Stimulated activated naive CD8-positive, alpha-beta T cell treated with anti-CD3 and anti-CD28 coated beads, Interleukin-15, amount 100 ng/mL, for 72 hours (primary cell): Measurements from ENCODE around the gene COL6A5.
"Not testable (repeated sequence)": the region's sequence is repeated elsewhere in the genome, so short reads cannot be mapped to it uniquely, and the experiment has no call there.

Source experiments
- ATAC-seq: fragments of 150-1000 bp; cut with Tn5 transposase; 2 replicates; pipeline ENCODE4 v1.10.0; 2021; ENCODE audit warnings: mild to moderate bottlenecking, moderate library complexity
- DNase-seq, 2 donors: peaks; one replicate each; pipeline ENCODE4 v3.0.0; 2021 to 2022
- H3K27ac Mint-ChIP-seq, 2 donors: one replicate each; pipeline ENCODE4 v1.8.0; 2022; ENCODE audit warnings: mild to moderate bottlenecking in 2 of 2, mixed read lengths in 2 of 2, moderate library complexity in 2 of 2
- H3K27me3 Mint-ChIP-seq: one replicate; pipeline ENCODE4 v1.8.0; 2022; ENCODE audit warnings: mixed read lengths
- H3K4me1 Mint-ChIP-seq: one replicate; pipeline ENCODE4 v1.8.0; 2022; ENCODE audit warnings: mild to moderate bottlenecking, mixed read lengths
- H3K4me3 Mint-ChIP-seq, 2 donors: one replicate each; pipeline ENCODE4 v1.8.0; 2022; ENCODE audit warnings: mild to moderate bottlenecking in 2 of 2, mixed read lengths in 2 of 2, moderate library complexity in 1 of 2
- H3K9me3 Mint-ChIP-seq, 2 donors: one replicate each; pipeline ENCODE4 v1.8.0; 2022; ENCODE audit warnings: mixed read lengths in 2 of 2

The COL6A5 gene, protein sequence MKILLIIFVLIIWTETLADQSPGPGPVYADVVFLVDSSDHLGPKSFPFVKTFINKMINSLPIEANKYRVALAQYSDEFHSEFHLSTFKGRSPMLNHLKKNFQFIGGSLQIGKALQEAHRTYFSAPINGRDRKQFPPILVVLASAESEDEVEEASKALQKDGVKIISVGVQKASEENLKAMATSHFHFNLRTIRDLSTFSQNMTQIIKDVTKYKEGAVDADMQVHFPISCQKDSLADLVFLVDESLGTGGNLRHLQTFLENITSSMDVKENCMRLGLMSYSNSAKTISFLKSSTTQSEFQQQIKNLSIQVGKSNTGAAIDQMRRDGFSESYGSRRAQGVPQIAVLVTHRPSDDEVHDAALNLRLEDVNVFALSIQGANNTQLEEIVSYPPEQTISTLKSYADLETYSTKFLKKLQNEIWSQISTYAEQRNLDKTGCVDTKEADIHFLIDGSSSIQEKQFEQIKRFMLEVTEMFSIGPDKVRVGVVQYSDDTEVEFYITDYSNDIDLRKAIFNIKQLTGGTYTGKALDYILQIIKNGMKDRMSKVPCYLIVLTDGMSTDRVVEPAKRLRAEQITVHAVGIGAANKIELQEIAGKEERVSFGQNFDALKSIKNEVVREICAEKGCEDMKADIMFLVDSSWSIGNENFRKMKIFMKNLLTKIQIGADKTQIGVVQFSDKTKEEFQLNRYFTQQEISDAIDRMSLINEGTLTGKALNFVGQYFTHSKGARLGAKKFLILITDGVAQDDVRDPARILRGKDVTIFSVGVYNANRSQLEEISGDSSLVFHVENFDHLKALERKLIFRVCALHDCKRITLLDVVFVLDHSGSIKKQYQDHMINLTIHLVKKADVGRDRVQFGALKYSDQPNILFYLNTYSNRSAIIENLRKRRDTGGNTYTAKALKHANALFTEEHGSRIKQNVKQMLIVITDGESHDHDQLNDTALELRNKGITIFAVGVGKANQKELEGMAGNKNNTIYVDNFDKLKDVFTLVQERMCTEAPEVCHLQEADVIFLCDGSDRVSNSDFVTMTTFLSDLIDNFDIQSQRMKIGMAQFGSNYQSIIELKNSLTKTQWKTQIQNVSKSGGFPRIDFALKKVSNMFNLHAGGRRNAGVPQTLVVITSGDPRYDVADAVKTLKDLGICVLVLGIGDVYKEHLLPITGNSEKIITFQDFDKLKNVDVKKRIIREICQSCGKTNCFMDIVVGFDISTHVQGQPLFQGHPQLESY (N-terminal part only)

DNA sequence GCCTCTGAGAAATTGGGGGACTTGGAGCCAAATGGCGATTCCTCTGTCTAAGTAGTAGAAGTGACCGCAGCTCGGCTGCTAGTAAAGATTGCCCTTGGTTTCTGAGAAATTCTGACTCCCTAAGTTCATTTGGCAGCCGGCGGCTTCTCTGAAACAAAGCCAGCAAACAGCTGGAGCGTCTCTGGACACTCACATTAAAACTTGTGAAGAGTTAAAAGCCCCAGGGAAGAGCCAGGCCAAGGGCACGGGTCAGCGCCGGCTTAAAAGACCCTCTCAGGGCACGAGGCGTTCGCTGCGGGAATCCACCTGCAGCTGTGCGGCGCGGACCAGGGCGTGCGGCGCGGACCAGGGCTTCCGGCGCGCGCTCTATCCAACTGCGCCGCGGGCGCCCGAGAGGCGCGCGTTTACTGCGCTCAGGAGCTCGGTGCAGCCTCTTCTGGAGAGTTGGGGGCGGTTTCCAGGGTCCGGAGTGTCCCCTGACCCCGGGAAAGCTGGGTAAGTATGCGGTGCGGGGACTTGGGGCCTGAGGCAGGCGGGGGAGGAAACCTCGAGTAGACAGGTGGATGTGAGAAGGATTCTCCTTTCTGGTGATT is at the start of gene COL6A5:
Gene COL6A5 (plus strand): TSS at position 186 of the 593 bp plus-strand sequence. CDS start 27,967 bp downstream, outside the sequence.
- DNase-seq (no peak), ATAC-seq (no peak)
- Mint-ChIP-seq H3K4me1 (no peaks in the 10 kb centered on the region), H3K4me3 (no peak within 1 kb of the TSS), H3K9me3 (no peaks in the 10 kb centered on the region), H3K27ac (no peak within 1 kb of the TSS), H3K27me3 (peaks cover 37% of the 10 kb centered on the region)

- H3K4me1 Mint-ChIP-seq: no peaks in the 10 kb centered on the region
- H3K9me3 Mint-ChIP-seq: no peaks in the 10 kb centered on the region
- ATAC-seq (no peak), DNase-seq (no peak)
- no peak overlapping the region for H3K4me3 Mint-ChIP-seq
- peaks cover 22% of the 10 kb centered on the region for H3K27me3 Mint-ChIP-seq
- no peak overlapping the region for H3K27ac Mint-ChIP-seq
These were observed 45.9 kb upstream of the COL6A5 start for GRCh38 chr3:130299531-130299930.

GRCh38 chr3:130300888-130301287 is 44.6 kb upstream of the COL6A5 start:
- Mint-ChIP-seq H3K27me3 (peaks cover 22% of the 10 kb centered on the region), H3K4me3 (no peak overlapping the region), H3K27ac (no peak overlapping the region), H3K9me3 (no peaks in the 10 kb centered on the region), H3K4me1 (no peaks in the 10 kb centered on the region)
- no peak for ATAC-seq
- no peak for DNase-seq

GRCh38 chr3:130310109-130310508 is 35.4 kb upstream of the COL6A5 start:
- H3K9me3 Mint-ChIP-seq: no peaks in the 10 kb centered on the region
- DNase-seq: no peak
- no peak overlapping the region for H3K4me3 Mint-ChIP-seq
- peaks cover 21% of the 10 kb centered on the region for H3K27me3 Mint-ChIP-seq
- no peaks in the 10 kb centered on the region for H3K4me1 Mint-ChIP-seq
- no peak for ATAC-seq
- H3K27ac Mint-ChIP-seq: no peak overlapping the region

- ATAC-seq (no peak), DNase-seq (no peak)
- Mint-ChIP-seq H3K27ac (no peak overlapping the region), H3K27me3 (peaks cover 21% of the 10 kb centered on the region), H3K4me1 (no peaks in the 10 kb centered on the region), H3K9me3 (no peaks in the 10 kb centered on the region), H3K4me3 (no peak overlapping the region)
These were observed 33.1 kb upstream of the COL6A5 start for GRCh38 chr3:130312374-130312773.

DNA sequence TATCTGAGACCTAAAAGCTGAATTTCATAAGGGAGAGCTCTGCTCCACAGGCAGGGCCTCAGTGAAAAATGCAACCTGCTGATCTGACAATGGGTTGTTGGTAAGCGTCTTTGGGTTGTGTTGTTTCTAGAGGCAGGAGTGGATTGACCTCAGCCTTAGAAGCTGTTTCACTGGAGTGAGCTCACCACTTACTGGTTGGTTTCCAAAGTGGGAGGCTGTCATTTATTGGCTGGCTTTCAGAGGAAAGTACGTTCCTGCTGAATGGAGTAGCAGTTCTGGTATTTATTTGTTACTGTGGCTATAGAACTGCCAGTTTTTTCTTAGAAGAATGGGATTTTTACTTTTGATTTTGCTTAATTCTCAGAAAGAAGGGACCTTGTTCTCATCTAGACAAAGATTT is 29.3 kb upstream of the COL6A5 start:
- ATAC-seq (no peak), DNase-seq (no peak)
- H3K4me3 Mint-ChIP-seq: no peak overlapping the region
- peaks cover 0 to 4% of the 10 kb centered on the region in 2 donors for H3K9me3 Mint-ChIP-seq
- H3K27me3 Mint-ChIP-seq: peaks cover 9% of the 10 kb centered on the region
- H3K27ac Mint-ChIP-seq: no peak overlapping the region
- no peaks in the 10 kb centered on the region for H3K4me1 Mint-ChIP-seq

GRCh38 chr3:130323503-130323902 is 22.0 kb upstream of the COL6A5 start:
- DNase-seq: no peak
- no peak overlapping the region for H3K27ac Mint-ChIP-seq
- no peak overlapping the region for H3K4me3 Mint-ChIP-seq
- no peak for ATAC-seq
- peaks cover under 1 to 8% of the 10 kb centered on the region in 2 donors for H3K9me3 Mint-ChIP-seq
- peaks cover 16% of the 10 kb centered on the region for H3K27me3 Mint-ChIP-seq
- no peaks in the 10 kb centered on the region for H3K4me1 Mint-ChIP-seq

DNA sequence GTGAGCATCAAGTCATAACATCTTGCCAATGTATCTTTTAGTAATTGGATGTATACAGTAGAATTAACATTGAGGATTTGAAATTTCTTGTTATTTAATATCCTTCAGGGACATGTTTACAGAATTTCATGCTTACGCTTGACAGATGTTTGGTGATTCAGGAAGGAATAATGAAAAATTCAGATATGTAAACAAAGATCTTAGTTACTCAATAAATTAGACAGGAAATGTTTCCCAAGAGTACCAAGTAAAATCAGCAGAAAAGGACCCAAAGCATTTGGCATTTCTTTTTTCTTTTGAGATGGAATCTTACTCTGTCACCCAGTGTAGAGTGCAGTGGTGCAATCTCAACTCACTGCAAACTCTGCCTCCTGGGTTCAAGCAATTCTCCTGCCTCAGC is 4.7 kb upstream of the COL6A5 start:
- Mint-ChIP-seq H3K4me1 (no peaks in the 10 kb centered on the region), H3K9me3 (peaks cover 15 to 30% of the 10 kb centered on the region in 2 donors), H3K27ac (no peak overlapping the region), H3K4me3 (no peak overlapping the region), H3K27me3 (peaks cover 27% of the 10 kb centered on the region)
- DNase-seq (no peak), ATAC-seq (no peak)

GRCh38 chr3:130341388-130341787 is 4.1 kb upstream of the COL6A5 start:
- Mint-ChIP-seq H3K9me3 (peaks cover 15 to 25% of the 10 kb centered on the region in 2 donors), H3K4me1 (no peaks in the 10 kb centered on the region), H3K27me3 (peaks cover 33% of the 10 kb centered on the region), H3K4me3 (no peak overlapping the region), H3K27ac (no peak overlapping the region)
- no peak for ATAC-seq
- no peak for DNase-seq

GRCh38 chr3:130341882-130342281 is 3.6 kb upstream of the COL6A5 start:
- Mint-ChIP-seq H3K27ac (no peak overlapping the region), H3K4me3 (no peak overlapping the region), H3K27me3 (peaks cover 37% of the 10 kb centered on the region), H3K4me1 (no peaks in the 10 kb centered on the region), H3K9me3 (peaks cover 11 to 22% of the 10 kb centered on the region in 2 donors)
- ATAC-seq: no peak
- DNase-seq: no peak

DNA sequence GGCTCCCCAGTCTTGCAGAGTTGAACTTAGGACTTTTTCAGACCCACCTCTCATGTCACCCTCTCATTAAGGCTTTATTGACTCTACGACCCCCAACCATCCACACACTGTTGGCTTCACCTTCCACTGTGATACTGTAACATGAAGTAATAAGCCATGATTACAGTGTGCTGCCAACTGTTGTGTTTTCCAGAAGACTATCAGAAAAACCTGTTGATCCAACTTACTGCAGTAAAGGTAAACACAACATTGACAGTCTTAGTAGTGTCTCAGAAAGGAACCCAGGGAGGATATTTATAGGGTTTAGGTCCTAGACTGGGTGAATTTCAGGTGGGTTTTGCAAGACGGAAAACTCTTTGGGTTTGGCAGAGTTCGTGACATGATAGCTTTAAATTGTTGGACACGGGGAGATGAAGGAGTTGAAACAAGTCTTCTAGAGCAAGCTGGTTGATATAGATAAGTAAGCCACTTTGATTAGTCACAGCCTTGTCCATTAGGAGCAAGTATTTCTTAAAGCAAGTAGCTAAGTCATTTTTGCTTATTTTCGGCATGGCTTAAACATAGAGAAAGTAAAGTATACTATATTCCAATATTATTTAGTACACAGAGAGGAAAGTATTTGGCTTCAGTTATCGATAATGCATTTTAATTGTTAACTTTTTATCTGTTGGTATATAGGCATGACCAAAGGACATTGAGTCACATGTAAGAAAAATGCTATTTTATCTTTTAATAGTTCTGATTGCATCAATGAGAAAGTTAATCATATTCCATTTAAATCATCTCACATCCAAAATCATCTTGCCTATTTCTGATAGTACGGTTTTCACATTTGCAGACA is 2.4 kb upstream of the COL6A5 start:
- Mint-ChIP-seq H3K27me3 (peaks cover 37% of the 10 kb centered on the region), H3K27ac (no peak overlapping the region)
- no peak for ATAC-seq

DNA sequence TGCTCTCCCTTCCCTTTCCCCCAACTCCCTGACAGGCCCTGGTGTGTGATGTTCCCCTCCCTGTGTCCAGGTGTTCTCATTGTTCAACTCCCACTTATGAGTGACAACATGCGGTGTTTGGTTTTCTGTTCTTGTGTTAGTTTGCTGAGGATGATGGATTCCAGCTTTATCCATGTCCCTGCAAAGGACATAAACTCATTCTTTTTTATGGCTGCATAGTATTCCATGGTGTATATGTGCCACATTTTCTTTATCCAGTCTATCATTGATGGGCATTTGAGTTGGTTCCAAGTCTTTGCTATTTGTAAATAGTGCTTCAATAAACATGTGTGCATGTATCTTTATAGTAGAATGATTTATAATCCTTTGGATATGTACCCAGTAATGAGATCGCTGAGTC is 2.8 kb downstream of the COL6A5 start:
- not testable (repeated sequence) for H3K9me3 Mint-ChIP-seq, H3K4me1 Mint-ChIP-seq, H3K27ac Mint-ChIP-seq, ATAC-seq, H3K4me3 Mint-ChIP-seq, DNase-seq
- H3K27me3 Mint-ChIP-seq: peaks cover 30% of the 10 kb centered on the region

More for the DNA sequence above, 2.4 kb upstream of the COL6A5 start:
- H3K4me1 Mint-ChIP-seq: no peaks in the 10 kb centered on the region
- DNase-seq: no peak
- H3K4me3 Mint-ChIP-seq: no peak overlapping the region
- peaks cover 5 to 13% of the 10 kb centered on the region in 2 donors for H3K9me3 Mint-ChIP-seq

GRCh38 chr3:130354430-130354829 is 9.0 kb downstream of the COL6A5 start:
- Mint-ChIP-seq H3K4me3 (no peak overlapping the region), H3K4me1 (no peaks in the 10 kb centered on the region), H3K27me3 (peaks cover 7% of the 10 kb centered on the region), H3K27ac (no peak overlapping the region), H3K9me3 (no peaks in the 10 kb centered on the region)
- no peak for DNase-seq
- ATAC-seq: no peak

GRCh38 chr3:130374033-130374432 is 28.6 kb downstream of the COL6A5 start:
- H3K27ac Mint-ChIP-seq: no peak overlapping the region
- no peak for ATAC-seq
- H3K4me3 Mint-ChIP-seq: no peak overlapping the region
- no peaks in the 10 kb centered on the region for H3K4me1 Mint-ChIP-seq
- H3K9me3 Mint-ChIP-seq: peaks cover 0 to 13% of the 10 kb centered on the region in 2 donors
- H3K27me3 Mint-ChIP-seq: no peaks in the 10 kb centered on the region
- DNase-seq: no peak
